H1 (cell line): Measurements from ENCODE around the gene LRRC46. TPM values are rescaled to one million over a fixed set of nuclear protein-coding genes. Genes with fewer than 3 reads are reported as not detected.

ENCODE experiments used
- CTCF ChIA-PET: fragments of 300-600 bp; sonication (Branson Sonifier 250); formaldehyde crosslinking; loops from one replicate; lab custom pipeline; 2021; ENCODE audit not compliant: partially characterized antibody; lab: Charles Lee
- POLR2A ChIA-PET: fragments of 300-600 bp; sonication (Branson Sonifier 250); formaldehyde crosslinking; loops from one replicate; lab custom pipeline; 2021; ENCODE audit warnings: inconsistent platforms; ENCODE audit not compliant: partially characterized antibody; lab: Charles Lee
- DNase-seq, 2 experiments: peaks; one replicate each; pipeline versions ENCODE4 v3.0.0 to v3.0.0-alpha.2; 2010 to 2022; ENCODE audit warnings: low spot score in 2 of 2, low read depth in 1 of 2, mixed read lengths in 1 of 2
- FAIRE-seq: peaks from 2 replicates; lab custom pipeline; 2011; peaks lifted over from hg19 to GRCh38; lab: Jason Lieb, UNC
- H2AFZ ChIP-seq: 2 replicates; pipeline ENCODE4 v1.8.1; 2012; ENCODE audit warnings: low read length, inconsistent platforms
- H2AK5ac ChIP-seq: 2 replicates; pipeline ENCODE4 v1.6.1; 2013; ENCODE audit warnings: low read depth, low read length
- H2BK120ac ChIP-seq: replicated peaks from 2 replicates; pipeline ENCODE3; 2013; ENCODE audit warnings: low read depth, low read length, inconsistent platforms
- H2BK12ac ChIP-seq: 2 replicates; pipeline ENCODE4 v1.6.1; 2013; ENCODE audit warnings: low read depth, low read length
- H2BK15ac ChIP-seq: 2 replicates; pipeline ENCODE4 v1.6.1; 2013; ENCODE audit warnings: low read length
- H2BK20ac ChIP-seq: 2 replicates; pipeline ENCODE4 v1.6.1; 2013; ENCODE audit warnings: low read length
- H2BK5ac ChIP-seq: 2 replicates; pipeline ENCODE4 v1.6.1; 2013; ENCODE audit warnings: low read depth, low read length
- H3K14ac ChIP-seq: 2 replicates; pipeline ENCODE4 v1.6.1; 2013; ENCODE audit warnings: inconsistent platforms; ENCODE audit not compliant: insufficient read length
- H3K18ac ChIP-seq: 2 replicates; pipeline ENCODE4 v1.6.1; 2013; ENCODE audit warnings: low read length; ENCODE audit errors: extremely low read depth
- H3K23ac ChIP-seq: 2 replicates; pipeline ENCODE4 v1.6.1; 2013; ENCODE audit warnings: inconsistent platforms; ENCODE audit not compliant: insufficient read length
- H3K23me2 ChIP-seq: 2 replicates; pipeline ENCODE4 v1.6.1; 2013; ENCODE audit warnings: low read depth, low read length
- H3K27ac ChIP-seq: 2 replicates; pipeline ENCODE4 v1.6.1; 2011; ENCODE audit warnings: low read depth, low read length, inconsistent platforms
- H3K27me3 ChIP-seq, 4 experiments: replicated peaks in 1 of 4; 1 replicate in 1 of 4; 2 replicates in 3 of 4; pipeline versions ENCODE4 v1.6.1 to v1.8.1; 2011 to 2013; ENCODE audit warnings: low read length in 3 of 4, mild to moderate bottlenecking in 3 of 4, inconsistent platforms in 2 of 4, mixed read lengths in 2 of 4, moderate library complexity in 1 of 4; ENCODE audit not compliant: control insufficient read depth in 3 of 4, insufficient read depth in 3 of 4; ENCODE audit errors: extremely low read depth in 1 of 4
- H3K36me3 ChIP-seq, 4 experiments: 2 replicates each; pipeline versions ENCODE4 v1.6.1 to v1.8.1; 2011 to 2013; ENCODE audit warnings: mild to moderate bottlenecking in 4 of 4, low read length in 3 of 4, moderate library complexity in 2 of 4, control low read depth in 1 of 4, inconsistent platforms in 1 of 4; ENCODE audit not compliant: insufficient read depth in 4 of 4, control insufficient read depth in 2 of 4
- H3K4ac ChIP-seq: replicated peaks from 2 replicates; pipeline ENCODE3; 2013; ENCODE audit warnings: low read length, low read depth, mixed read lengths, inconsistent platforms; ENCODE audit not compliant: insufficient read length
- H3K4me1 ChIP-seq, 4 experiments: replicated peaks in 1 of 4; 1 replicate in 1 of 4; 2 replicates in 3 of 4; pipeline versions ENCODE4 v1.6.1 to v1.8.1; 2011 to 2013; ENCODE audit warnings: low read length in 3 of 4, inconsistent platforms in 2 of 4, mixed read lengths in 1 of 4; ENCODE audit not compliant: insufficient read depth in 4 of 4, control insufficient read depth in 3 of 4
- H3K4me2 ChIP-seq, 2 experiments: 2 replicates each; pipeline versions ENCODE4 v1.6.1 to v1.8.1; 2011 to 2013; ENCODE audit warnings: low read depth in 2 of 2, low read length in 2 of 2, control low read depth in 1 of 2, inconsistent platforms in 1 of 2, mild to moderate bottlenecking in 1 of 2; ENCODE audit not compliant: insufficient read depth in 1 of 2
- H3K4me3 ChIP-seq, 4 experiments: fragments of 200-600, 300-600 bp in 1 of 4; sonication (generic), shearing (Covaris generic), sonication (Bioruptor Twin) in 1 of 4; 2 replicates each; pipeline versions ENCODE4 v1.5.1 to v1.8.1; 2011 to 2016; ENCODE audit warnings: low read length in 4 of 4, low read depth in 3 of 4, control low read depth in 2 of 4, inconsistent platforms in 2 of 4, mild to moderate bottlenecking in 2 of 4, mixed read lengths in 1 of 4, moderate library complexity in 1 of 4; ENCODE audit not compliant: insufficient read depth in 2 of 4; ENCODE audit errors: extremely low read depth in 1 of 4
- H3K56ac ChIP-seq: replicated peaks from 2 replicates; pipeline ENCODE3; 2013; ENCODE audit warnings: low read depth, mild to moderate bottlenecking, mixed read lengths, low read length, inconsistent platforms; ENCODE audit not compliant: insufficient read length
- H3K79me1 ChIP-seq: 2 replicates; pipeline ENCODE4 v1.6.1; 2013; ENCODE audit warnings: low read depth, low read length, control low read depth
- H3K79me2 ChIP-seq, 2 experiments: 2 replicates each; pipeline versions ENCODE4 v1.6.1 to v1.8.1; 2012 to 2013; ENCODE audit warnings: low read length in 2 of 2, mild to moderate bottlenecking in 2 of 2, inconsistent platforms in 1 of 2; ENCODE audit not compliant: insufficient read depth in 2 of 2, control insufficient read depth in 1 of 2
- H3K9ac ChIP-seq, 4 experiments: replicated peaks in 1 of 4; 1 replicate in 1 of 4; 2 replicates in 3 of 4; pipeline versions ENCODE4 v1.6.1 to v1.8.1; 2011 to 2013; ENCODE audit warnings: low read depth in 3 of 4, low read length in 3 of 4, control low read depth in 2 of 4, mild to moderate bottlenecking in 2 of 4, moderate library complexity in 2 of 4, inconsistent platforms in 1 of 4; ENCODE audit errors: extremely low read depth in 1 of 4
- H3K9me3 ChIP-seq, 2 experiments: 2 replicates each; pipeline versions ENCODE4 v1.6.1 to v1.8.1; 2012 to 2013; ENCODE audit warnings: mild to moderate bottlenecking in 2 of 2, moderate library complexity in 2 of 2, control low read depth in 1 of 2, inconsistent platforms in 1 of 2, low read depth in 1 of 2, low read length in 1 of 2, mixed read lengths in 1 of 2; ENCODE audit not compliant: insufficient read depth in 2 of 2
- H4K20me1 ChIP-seq, 2 experiments: replicated peaks in 1 of 2; 2 replicates each; pipeline versions ENCODE3 to v1.8.1; 2011 to 2013; ENCODE audit warnings: inconsistent platforms in 2 of 2, low read length in 2 of 2, mild to moderate bottlenecking in 1 of 2; ENCODE audit not compliant: insufficient read depth in 2 of 2, control insufficient read depth in 1 of 2
- H4K5ac ChIP-seq: 2 replicates; pipeline ENCODE4 v1.6.1; 2013; ENCODE audit warnings: low read length, low read depth, mixed read lengths, inconsistent platforms; ENCODE audit not compliant: insufficient read length
- H4K8ac ChIP-seq: 2 replicates; pipeline ENCODE4 v1.8.0; 2013; ENCODE audit warnings: mild to moderate bottlenecking, moderate library complexity, low read length, inconsistent platforms; ENCODE audit not compliant: insufficient read depth; ENCODE audit errors: extremely low read depth
- H4K91ac ChIP-seq: replicated peaks from 2 replicates; pipeline ENCODE3; 2013; ENCODE audit warnings: low read length, mixed read lengths, inconsistent platforms; ENCODE audit not compliant: insufficient read length
- MAX ChIP-seq: IDR thresholded peaks from 2 replicates; pipeline ENCODE4 v1.6.1; 2012; ENCODE audit warnings: inconsistent platforms
- RBBP5 ChIP-seq: IDR thresholded peaks from 2 replicates; pipeline ENCODE4 v1.7.1; 2012; ENCODE audit warnings: low read depth, mild to moderate bottlenecking, inconsistent platforms, low read length, moderate library complexity, borderline replicate concordance
- SIN3A ChIP-seq, 2 experiments: IDR thresholded peaks in 1 of 2; conservative IDR thresholded peaks in 1 of 2; 2 replicates each; pipeline ENCODE4 v1.6.1; 2011 to 2012; ENCODE audit warnings: low read length in 2 of 2, improper control_type of control experiment in 1 of 2, low read depth in 1 of 2, mild to moderate bottlenecking in 1 of 2
- WGBS, 2 experiments: shearing (Covaris generic) in 1 of 2; methylation state at CpG; one replicate each; pipeline versions ENCODE4 v1.1.6 to v1.1.7; 2013 to 2015; ENCODE audit warnings: low lambda C conversion rate in 2 of 2, mixed read lengths in 2 of 2, inconsistent platforms in 1 of 2, low coverage in 1 of 2, missing lambda C conversion rate in 1 of 2; ENCODE audit not compliant: insufficient replicate concordance in 2 of 2, insufficient coverage in 1 of 2, insufficient read length in 1 of 2; ENCODE audit errors: extremely low coverage in 1 of 2, missing lambda C conversion rate in 1 of 2; 5-methylcytosine and 5-hydroxymethylcytosine counted together
- polyA plus RNA-seq, 7 experiments: library from polyadenylated mRNA; depleted of rRNA in 3 of 7; stranded (reverse) in 5 of 7; unstranded in 2 of 7; fragments of >200 nt in 5 of 7; fragments of 200-250 nt in 2 of 7; gene quantifications; 1 replicate in 5 of 7; 2 replicates in 1 of 7; 4 replicates in 1 of 7; pipeline versions ENCODE4 v1.2.1 to v1.2.3, GENCODE V29; 2011 to 2013; ENCODE audit warnings: missing spikeins in 2 of 7, mixed read lengths in 2 of 7
- total RNA-seq: library from RNA; stranded (reverse); fragmentation: NEBNext Ultra II Directional; extraction: Animal tissue kit (Norgen Biotek cat#: 25700); gene quantifications from 2 replicates; pipeline ENCODE4 v1.2.1, GENCODE V29; 2021

Gene LRRC46
- total and polyA plus RNA-seq, 2 of the 8 experiments (the other 6 are each of a cell fraction or from before 2014, with no cell fraction given) = 0.18 TPM; not detected in 1

GRCh38 chr17:47785538-47786123 is 45.8 kb upstream of the LRRC46 start:
- H2BK120ac ChIP-seq = no peak overlapping the region
- POLR2A ChIA-PET = interaction anchor here (1.3 kb wide), 1 partner anchor 13 kb away, joined by 4 read pairs; no protein-coding TSS in a partner anchor
- H2BK20ac ChIP-seq = no peak overlapping the region
- FAIRE-seq (peak; percentile 62), DNase-seq (peak in 1 of 2 experiments; percentile 82)
- no peak overlapping the region for H3K9ac ChIP-seq
- H2AK5ac ChIP-seq = no peak overlapping the region
- no peak overlapping the region for H2BK12ac ChIP-seq
- H3K23me2 ChIP-seq = peaks cover 5% of the 10 kb centered on the region
- H4K5ac ChIP-seq = no peak overlapping the region
- H3K4me3 ChIP-seq = no peak overlapping the region
- H3K9me3 ChIP-seq = no peaks in the 10 kb centered on the region
- no peak overlapping the region for H4K8ac ChIP-seq
- no peaks in the 10 kb centered on the region for H3K36me3 ChIP-seq
- CTCF ChIA-PET = interaction anchor here (0.9 to 6.5 kb wide), 7 partner anchors 8 to 46 kb away, joined by 3 to 52 read pairs (median 4); no protein-coding TSS in a partner anchor
- no peak overlapping the region for H3K56ac ChIP-seq
- H2AFZ ChIP-seq = no peak overlapping the region
- no peak overlapping the region for H3K4me2 ChIP-seq
- H3K14ac ChIP-seq = no peak overlapping the region
- peaks cover 0 to 3% of the 10 kb centered on the region in 2 experiments for H4K20me1 ChIP-seq
- H3K4ac ChIP-seq = no peak overlapping the region
- H3K27ac ChIP-seq = no peak overlapping the region
- no peak overlapping the region for H3K18ac ChIP-seq
- WGBS, 2 experiments = 62% methylated on average over 5 of the region's 5 CpGs; no CpG with 5 or more reads in 1 of the 2 experiments
- no peak overlapping the region for H2BK15ac ChIP-seq
- no peaks in the 10 kb centered on the region for H3K79me2 ChIP-seq
- no peak overlapping the region for H4K91ac ChIP-seq
- H3K79me1 ChIP-seq = no peaks in the 10 kb centered on the region
- H3K4me1 ChIP-seq = peaks cover 0 to 3% (median 2%) of the 10 kb centered on the region in 4 experiments; a peak in 3 of 7 replicates
- H2BK5ac ChIP-seq = no peak overlapping the region
- H3K27me3 ChIP-seq = peaks cover 0 to 27% (median 18%) of the 10 kb centered on the region in 4 experiments; a peak in 6 of 7 replicates
- TF ChIP-seq MAX (no peak), SIN3A (conservative IDR thresholded peaks at IDR 0.05 in 1 of 2, IDR thresholded peaks at IDR 0.05 in 1 of 2; ENCODE audit: low read depth in 1 of 2, low read length in 2 of 2) (peak; percentile 75 to 78; a peak in 3 of 4 replicates), RBBP5 (no peak)
- no peak overlapping the region for H3K23ac ChIP-seq
